Kidney capillary endothelial cell (primary cell): ENCODE measurements around the gene ARHGAP4.

Source experiments
- DNase-seq: peaks from one replicate; pipeline ENCODE4 v3.0.0-alpha.2; 2018; ENCODE audit warnings: low spot score

Gene ARHGAP4

DNA sequence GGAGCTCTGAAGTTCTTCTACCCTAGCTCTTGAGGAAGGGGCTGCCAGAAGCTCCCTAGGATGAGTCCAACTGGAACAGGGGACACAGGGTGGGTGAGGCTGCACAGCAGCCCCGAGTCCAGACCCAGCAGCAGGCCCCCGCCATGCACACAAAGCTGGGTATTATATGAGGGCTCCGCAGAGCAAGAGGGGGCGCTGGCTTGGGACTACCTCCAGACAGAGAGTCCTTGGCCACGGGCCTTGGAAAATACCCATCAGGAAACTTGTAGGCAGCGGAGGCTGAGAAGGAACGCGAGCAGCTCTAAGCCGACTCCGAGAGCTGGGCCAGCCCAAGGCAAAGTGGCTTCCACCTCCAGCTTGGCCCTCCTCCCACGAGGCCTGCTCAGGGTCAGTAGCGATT lies 37.5 kb upstream of the ARHGAP4 start:
- no peak for DNase-seq

- no peak for DNase-seq
Measured at GRCh38 chrX:153961292-153961691, 35.2 kb upstream of the ARHGAP4 start.

- no peak for DNase-seq
Measured at GRCh38 chrX:153960786-153961185, 34.7 kb upstream of the ARHGAP4 start.

GRCh38 chrX:153960077-153960476 lies 34.0 kb upstream of the ARHGAP4 start:
- DNase-seq = no peak

- DNase-seq = no peak
Measured at GRCh38 chrX:153959649-153960048, 33.6 kb upstream of the ARHGAP4 start.

DNA sequence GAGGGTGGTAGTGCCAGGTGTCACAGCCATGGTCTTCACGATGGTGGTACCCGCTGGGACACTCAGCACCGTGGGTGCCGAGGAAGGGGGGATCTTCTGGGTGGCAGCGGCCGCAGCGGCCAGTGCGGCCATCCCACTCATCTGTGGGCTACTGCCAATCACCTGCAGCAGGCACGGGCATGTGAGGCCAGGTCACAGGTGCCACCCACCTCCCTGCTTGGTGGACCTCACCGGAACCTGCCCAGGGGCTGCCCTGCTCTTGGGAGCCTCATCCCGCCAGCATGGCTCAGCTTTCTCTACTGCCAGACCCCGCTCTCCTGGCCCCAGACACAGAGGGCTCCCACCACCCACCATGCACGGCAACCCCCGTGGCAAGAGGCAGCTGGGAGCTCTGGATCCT lies 32.5 kb upstream of the ARHGAP4 start:
- DNase-seq = no peak

DNA sequence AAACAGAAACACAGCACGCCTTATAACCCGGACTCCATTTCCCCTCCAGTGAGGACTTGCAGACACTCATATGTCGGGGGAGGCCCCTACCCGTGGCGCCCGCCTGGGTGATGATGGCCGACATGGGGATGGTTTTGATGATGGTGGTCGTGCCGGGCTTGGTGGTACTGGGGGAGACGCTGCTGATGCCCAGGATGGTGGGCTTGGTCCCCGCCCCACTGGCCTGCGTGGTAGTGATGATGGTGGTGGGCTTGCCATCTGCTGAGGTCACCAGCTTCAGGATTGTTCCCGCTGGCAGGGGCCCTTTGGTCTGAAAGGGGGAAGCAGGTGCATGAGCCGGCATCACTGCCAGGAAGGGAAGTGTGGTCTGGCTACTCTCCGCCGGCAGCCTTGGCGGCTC lies 31.2 kb upstream of the ARHGAP4 start:
- DNase-seq = no peak

DNA sequence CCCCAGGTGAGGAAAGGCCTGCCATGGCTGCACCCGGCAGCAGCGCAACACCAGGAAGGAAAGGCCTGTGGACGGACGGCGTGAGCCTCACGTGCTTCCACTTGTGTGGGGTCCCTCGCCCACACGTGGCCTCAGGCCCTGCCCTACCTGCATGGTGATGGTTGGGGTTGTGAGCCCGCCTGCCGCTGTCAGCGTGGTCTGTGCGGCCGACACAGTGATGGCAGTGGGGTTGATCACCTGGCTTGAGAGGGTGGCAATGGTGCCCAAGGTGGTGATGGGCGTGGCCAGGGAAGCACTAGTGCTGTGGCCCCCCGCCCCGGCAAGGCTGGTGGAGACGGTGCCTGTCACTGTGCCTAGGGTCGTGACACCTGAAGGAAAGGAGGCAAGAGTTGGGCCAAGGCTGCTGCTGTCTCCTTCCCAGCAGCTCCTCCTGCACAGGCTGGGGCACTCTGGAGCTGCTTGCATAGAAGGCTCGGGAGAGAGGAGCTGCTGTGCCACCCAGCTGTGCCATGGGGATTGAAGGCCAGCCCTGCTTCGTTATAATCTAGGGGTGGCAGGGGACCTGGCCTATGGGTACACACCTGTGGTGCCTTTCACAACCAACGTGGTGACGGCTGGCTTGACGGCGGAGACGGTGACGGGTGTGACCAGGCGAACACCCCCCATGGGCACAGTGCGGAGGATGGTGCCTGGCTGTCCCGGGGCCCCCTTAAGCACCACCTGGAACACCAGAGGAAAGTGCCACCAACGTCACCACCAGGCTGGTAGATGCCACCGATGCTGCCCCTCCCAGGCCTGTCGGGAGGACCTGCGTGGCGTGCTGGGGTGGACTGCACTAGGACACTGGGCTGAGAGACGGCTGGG lies 30.2 kb upstream of the ARHGAP4 start:
- no peak for DNase-seq

GRCh38 chrX:153955228-153955732 lies 29.2 kb upstream of the ARHGAP4 start:
- no peak for DNase-seq

DNA sequence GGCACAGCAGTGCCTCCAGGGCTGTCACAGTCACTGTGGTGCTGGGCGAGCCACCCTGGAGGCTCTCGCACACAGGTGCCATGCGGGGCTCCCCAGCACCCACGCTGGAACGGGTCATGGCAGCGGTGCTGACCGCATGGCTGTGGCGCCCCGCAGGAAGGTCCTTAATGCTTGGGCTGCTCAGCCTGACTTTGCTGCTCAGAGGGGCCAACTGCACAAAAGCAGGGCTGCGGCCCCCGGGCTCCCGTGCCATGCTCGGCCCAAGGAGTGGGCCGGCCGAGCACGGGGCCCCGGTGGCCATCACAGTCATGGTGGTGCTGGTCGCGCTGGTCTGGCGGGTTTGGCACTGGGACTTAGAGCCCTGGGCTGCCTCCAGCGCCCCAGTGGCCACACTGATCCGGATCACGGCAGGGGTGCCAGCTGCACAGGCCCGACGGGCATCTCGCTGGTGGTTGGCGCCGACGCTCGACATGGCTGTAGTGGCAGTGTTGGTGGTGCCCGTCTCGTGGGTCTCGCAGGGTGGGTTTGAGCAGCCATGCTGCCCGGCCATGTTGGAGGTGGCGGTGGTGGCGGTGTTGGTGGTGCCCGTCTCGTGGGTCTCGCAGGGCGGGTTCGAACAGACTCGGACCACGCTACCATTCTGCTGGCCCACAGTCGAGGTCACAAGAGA lies 28.6 kb upstream of the ARHGAP4 start:
- DNase-seq = no peak

GRCh38 chrX:153953892-153954557 lies 28.0 kb upstream of the ARHGAP4 start:
- no peak for DNase-seq

- DNase-seq = peak; percentile 50
Measured at GRCh38 chrX:153953342-153953830, 27.3 kb upstream of the ARHGAP4 start.

DNA sequence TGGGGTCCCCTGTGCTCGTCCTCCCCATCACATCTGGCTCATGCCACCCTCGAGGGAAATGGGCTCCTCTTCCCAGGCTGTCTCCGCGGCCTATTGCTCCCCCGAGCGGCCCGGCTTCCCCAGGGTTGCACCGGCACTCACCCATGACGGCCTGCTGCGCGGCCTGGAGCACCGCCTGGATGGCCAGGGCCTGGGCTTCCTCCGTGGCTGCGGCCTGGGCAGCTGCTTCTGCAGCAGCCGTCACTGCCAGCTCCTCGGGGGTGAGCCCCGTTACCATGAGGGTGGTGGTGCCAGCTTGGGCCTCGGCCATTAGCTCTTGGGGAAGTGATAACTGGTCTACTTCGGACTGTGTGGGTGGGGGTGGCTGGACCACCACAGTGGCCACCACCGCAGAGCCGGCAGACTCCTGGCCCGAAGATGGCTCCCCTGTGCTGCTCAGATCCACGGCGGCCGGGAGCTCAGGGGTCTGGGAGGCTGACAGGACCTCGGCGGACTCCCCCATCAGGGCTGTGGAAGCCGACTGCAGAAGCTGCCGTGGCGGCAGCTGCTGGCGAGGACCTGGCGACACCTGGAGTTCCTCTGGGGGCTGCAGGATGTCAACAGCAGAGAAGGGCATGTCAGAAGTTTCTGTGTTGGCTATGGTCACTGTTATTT lies 26.4 kb upstream of the ARHGAP4 start:
- DNase-seq = no peak

DNA sequence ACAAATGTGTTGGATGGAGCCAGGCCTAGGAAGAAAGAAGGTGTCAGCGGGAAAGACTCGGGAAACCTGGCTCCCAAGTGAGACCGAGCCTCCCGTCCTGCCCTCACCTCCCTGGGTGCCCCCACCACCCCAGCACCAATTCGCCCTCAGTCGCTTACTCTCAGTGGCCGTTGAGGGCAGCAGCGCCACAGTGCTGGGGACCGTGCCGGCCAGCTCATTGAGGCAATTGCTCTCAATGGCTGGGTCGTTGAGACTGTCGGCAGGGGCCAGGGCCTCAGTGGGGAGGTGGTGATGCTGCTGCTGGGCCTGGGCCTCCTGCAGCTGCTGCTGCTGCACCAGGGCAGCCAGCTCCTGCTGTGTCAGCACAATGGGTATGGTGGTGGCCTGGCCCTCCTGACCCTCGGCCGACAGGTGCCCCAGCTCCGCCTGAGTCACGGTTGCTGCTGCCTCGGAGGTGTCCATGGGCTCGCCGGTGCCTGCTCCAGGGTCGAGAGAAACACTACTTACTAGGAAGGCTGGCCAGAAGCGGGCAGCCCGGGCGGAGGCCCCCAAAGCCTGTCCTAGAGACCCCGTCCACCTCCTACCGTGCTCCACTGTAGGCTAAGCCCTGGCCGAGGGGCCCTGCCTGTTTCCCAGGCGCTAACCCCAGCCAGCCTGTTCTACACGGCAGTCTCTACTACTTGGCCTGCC lies 25.8 kb upstream of the ARHGAP4 start:
- DNase-seq = no peak

DNA sequence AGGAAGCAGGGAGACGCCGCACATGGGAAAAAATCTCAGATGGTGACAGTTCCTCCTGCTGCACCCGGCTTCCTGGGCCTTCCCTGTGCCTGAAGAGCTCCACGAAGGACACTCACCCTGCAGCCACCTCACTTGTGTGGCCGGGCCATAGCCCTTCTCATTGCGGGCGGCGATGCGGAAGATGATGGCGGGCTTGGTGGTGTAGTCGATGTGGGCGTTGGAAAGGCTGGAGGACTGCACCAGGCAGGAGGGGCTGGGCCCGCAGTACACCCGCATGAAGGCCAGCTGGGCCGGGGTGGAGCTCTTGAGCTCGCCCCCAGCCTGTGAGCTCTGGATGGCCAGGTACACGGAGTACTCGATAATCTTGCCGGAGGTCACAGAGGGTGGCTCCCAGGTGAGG lies 24.1 kb upstream of the ARHGAP4 start:
- DNase-seq = no peak

GRCh38 chrX:153948847-153949805 lies 23.1 kb upstream of the ARHGAP4 start:
- no peak for DNase-seq

GRCh38 chrX:153948002-153948466 lies 22.0 kb upstream of the ARHGAP4 start:
- DNase-seq = no peak

DNA sequence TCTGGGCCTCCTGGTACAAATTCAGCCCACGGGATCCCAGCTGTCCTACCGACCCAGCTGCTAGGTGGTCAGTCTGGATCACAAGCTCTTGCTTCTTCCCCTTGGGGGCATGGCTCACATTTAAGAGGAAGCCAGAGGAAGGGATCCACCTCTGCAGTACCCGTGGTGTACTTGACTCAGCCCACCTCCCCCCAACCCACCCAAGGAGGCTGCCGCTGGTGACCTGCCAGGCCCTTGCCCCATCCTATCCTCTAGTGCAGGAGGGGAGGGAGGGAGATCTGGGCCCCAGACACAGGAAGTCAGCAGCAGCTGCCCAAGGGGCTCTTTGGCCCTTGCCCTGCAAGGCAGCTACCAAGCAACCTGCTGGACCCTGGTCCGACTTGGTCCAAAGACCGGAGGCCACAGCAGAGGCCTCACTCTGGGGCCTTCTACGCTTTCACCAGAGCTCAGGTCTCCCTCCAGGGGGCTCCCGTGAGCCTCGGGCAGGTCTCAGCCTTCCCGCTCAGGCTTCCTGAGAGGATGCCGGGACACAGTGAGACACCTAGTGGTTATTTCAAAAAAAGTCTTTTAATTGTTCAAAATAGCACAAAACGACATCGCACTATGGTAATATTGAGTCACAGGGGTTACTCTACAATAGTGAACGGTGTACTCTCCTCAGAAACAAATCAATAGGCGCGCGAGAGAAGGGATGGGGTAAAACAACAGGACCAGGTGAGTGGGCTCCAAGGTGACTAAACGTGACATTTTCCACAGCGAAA lies 21.1 kb upstream of the ARHGAP4 start:
- DNase-seq = peak; percentile 79
